GM12874 (cell line): Measurements from ENCODE around the gene EXO5.

ENCODE experiments used
- CTCF ChIP-seq: IDR thresholded peaks from 2 replicates; pipeline ENCODE4 v1.5.1; 2011; ENCODE audit warnings: low read depth, mild to moderate bottlenecking, control low read depth, low read length, moderate library complexity; ENCODE audit not compliant: insufficient read depth

EXO5 gene

GRCh38 chr1:40532844-40533424 lies 24.4 kb downstream of the EXO5 start:
- TF ChIP-seq CTCF, result peak; percentile 60; the same call in 1 of the 2 replicates

GRCh38 chr1:40534589-40534988 lies 26.0 kb downstream of the EXO5 start:
- no peak for TF ChIP-seq CTCF

GRCh38 chr1:40535732-40536131 lies 27.2 kb downstream of the EXO5 start:
- TF ChIP-seq CTCF, result no peak

- no peak for TF ChIP-seq CTCF
Measured at GRCh38 chr1:40539338-40539737, 30.8 kb downstream of the EXO5 start.

- TF ChIP-seq CTCF, result no peak
Measured at GRCh38 chr1:40546957-40547356, 38.4 kb downstream of the EXO5 start.

GRCh38 chr1:40553017-40553416 lies 44.5 kb downstream of the EXO5 start:
- TF ChIP-seq CTCF, result no peak

GRCh38 chr1:40556121-40556520 lies 47.6 kb downstream of the EXO5 start:
- no peak for TF ChIP-seq CTCF

- TF ChIP-seq CTCF, result no peak
Measured at GRCh38 chr1:40562185-40562584, 53.6 kb downstream of the EXO5 start.
